ENCODE results near the gene PCNA.

- TF ChIP-seq, protein P1, sequence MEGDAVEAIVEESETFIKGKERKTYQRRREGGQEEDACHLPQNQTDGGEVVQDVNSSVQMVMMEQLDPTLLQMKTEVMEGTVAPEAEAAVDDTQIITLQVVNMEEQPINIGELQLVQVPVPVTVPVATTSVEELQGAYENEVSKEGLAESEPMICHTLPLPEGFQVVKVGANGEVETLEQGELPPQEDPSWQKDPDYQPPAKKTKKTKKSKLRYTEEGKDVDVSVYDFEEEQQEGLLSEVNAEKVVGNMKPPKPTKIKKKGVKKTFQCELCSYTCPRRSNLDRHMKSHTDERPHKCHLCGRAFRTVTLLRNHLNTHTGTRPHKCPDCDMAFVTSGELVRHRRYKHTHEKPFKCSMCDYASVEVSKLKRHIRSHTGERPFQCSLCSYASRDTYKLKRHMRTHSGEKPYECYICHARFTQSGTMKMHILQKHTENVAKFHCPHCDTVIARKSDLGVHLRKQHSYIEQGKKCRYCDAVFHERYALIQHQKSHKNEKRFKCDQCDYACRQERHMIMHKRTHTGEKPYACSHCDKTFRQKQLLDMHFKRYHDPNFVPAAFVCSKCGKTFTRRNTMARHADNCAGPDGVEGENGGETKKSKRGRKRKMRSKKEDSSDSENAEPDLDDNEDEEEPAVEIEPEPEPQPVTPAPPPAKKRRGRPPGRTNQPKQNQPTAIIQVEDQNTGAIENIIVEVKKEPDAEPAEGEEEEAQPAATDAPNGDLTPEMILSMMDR (optimal IDR thresholded peaks at IDR 0.05 in 1 of 3, IDR thresholded peaks at IDR 0.05 in 1 of 3, conservative IDR thresholded peaks at IDR 0.05 in 1 of 3; ENCODE audit: extremely low read depth in 1 of 3, insufficient read depth in 2 of 3, low read length in 3 of 3) = no peak
- TF ChIP-seq EZH2 (IDR thresholded peaks at IDR 0.05; ENCODE audit: low read length) = no peak
Observed at GRCh38 chr20:5143851-5144250, 24.1 kb upstream of the PCNA start.

Measured in keratinocyte (primary cell).